A673 (cell line): ENCODE data around the gene SARS2. TPM values are rescaled to one million over a fixed set of nuclear protein-coding genes. Genes with fewer than 3 reads are reported as not detected.

Source experiments
- Bru-seq: library from RNA; stranded (reverse); fragments of 400-500 nt; gene quantifications from one replicate; lab custom pipeline; 2021; lab: Mats Ljungman, UMichigan
- BruChase-seq, 2 experiments: library from RNA; stranded (reverse); fragments of 400-500 nt; gene quantifications; one replicate each; lab custom pipeline; 2021; lab: Mats Ljungman, UMichigan
- BruUV-seq: library from RNA; stranded (reverse); fragments of 400-500 nt; replicated peaks from 2 replicates; lab custom pipeline; 2021; lab: Mats Ljungman, UMichigan
- CTCF ChIA-PET: fragments of 300-600 bp; sonication (Branson Sonifier 250); formaldehyde crosslinking; loops from one replicate; lab custom pipeline; 2022; ENCODE audit warnings: antibody characterized with exemption; lab: Charles Lee
- POLR2A ChIA-PET: fragments of 300-600 bp; sonication (Branson Sonifier 250); formaldehyde crosslinking; loops from one replicate; lab custom pipeline; 2022; ENCODE audit warnings: antibody characterized with exemption; ENCODE audit not compliant: low non-redundant PET; lab: Charles Lee
- DNase-seq: peaks from one replicate; pipeline ENCODE4 v3.0.0-alpha.2; 2015; ENCODE audit warnings: low spot score
- H3K27ac ChIP-seq: fragments of 200-600 bp; sonication (generic); 2 replicates; pipeline ENCODE4 v1.5.1; 2016; ENCODE audit warnings: mixed run types, low read depth, mild to moderate bottlenecking, mixed read lengths, antibody characterized with exemption, low read length; ENCODE audit not compliant: poor library complexity, severe bottlenecking
- H3K27me3 ChIP-seq: fragments of 200-600 bp; sonication (generic); replicated peaks from 2 replicates; pipeline ENCODE4 v1.6.1; 2017; ENCODE audit warnings: mixed run types, low read depth, mild to moderate bottlenecking, mixed read lengths, antibody characterized with exemption, low read length; ENCODE audit not compliant: insufficient read depth, poor library complexity
- H3K36me3 ChIP-seq: fragments of 200-600 bp; sonication (generic); 2 replicates; pipeline ENCODE4 v1.6.1; 2016; ENCODE audit warnings: mixed run types, mild to moderate bottlenecking, mixed read lengths, antibody characterized with exemption, low read length; ENCODE audit not compliant: insufficient read depth, poor library complexity, severe bottlenecking
- H3K4me1 ChIP-seq: fragments of 200-600 bp; sonication (generic); 2 replicates; pipeline ENCODE4 v1.6.1; 2017; ENCODE audit warnings: mixed run types, mild to moderate bottlenecking, mixed read lengths, antibody characterized with exemption, low read length; ENCODE audit not compliant: insufficient read depth, poor library complexity, severe bottlenecking
- H3K4me3 ChIP-seq: fragments of 200-600 bp; sonication (generic); 2 replicates; pipeline ENCODE4 v1.5.1; 2016; ENCODE audit warnings: low read depth, mixed run types, mild to moderate bottlenecking, mixed read lengths, low read length; ENCODE audit not compliant: poor library complexity, severe bottlenecking
- H3K9me3 ChIP-seq: fragments of 200-600 bp; sonication (generic); 2 replicates; pipeline ENCODE4 v1.6.1; 2016; ENCODE audit warnings: mixed run types, low read depth, mild to moderate bottlenecking, mixed read lengths, antibody characterized with exemption, low read length; ENCODE audit not compliant: poor library complexity, severe bottlenecking
- EZH2 ChIP-seq: fragments of 200-600 bp; sonication (generic); IDR thresholded peaks from 2 replicates; pipeline ENCODE4 v1.6.1; 2017; ENCODE audit warnings: borderline replicate concordance, low read depth, mild to moderate bottlenecking, mixed read lengths, antibody characterized with exemption, low read length; ENCODE audit not compliant: poor library complexity, severe bottlenecking
- intact Hi-C: fragments of 100-400 bp; cut with micrococcal nuclease; formaldehyde crosslinking; loops from one replicate; pipeline ENCODE4 v1.10.0; 2022; ENCODE audit not compliant: unreplicated experiment
- long read RNA-seq: library from polyadenylated mRNA; stranded (forward); transcript quantifications from one replicate; pipeline ENCODE4 v2.0.0, GENCODE V29; 2022
- total RNA-seq: library from RNA; stranded (reverse); gene quantifications from 2 replicates; pipeline ENCODE4 v1.2.3, GENCODE V29; 2021
- TF ChIP-seq, protein P1 (sequence below): fragments of 300-800, 200-600 bp; sonication (generic); conservative IDR thresholded peaks from 2 replicates; pipeline ENCODE4 v1.5.1; 2017; ENCODE audit warnings: low read depth, mild to moderate bottlenecking, antibody characterized with exemption, low read length, moderate library complexity, mixed read lengths

SARS2 gene, protein sequence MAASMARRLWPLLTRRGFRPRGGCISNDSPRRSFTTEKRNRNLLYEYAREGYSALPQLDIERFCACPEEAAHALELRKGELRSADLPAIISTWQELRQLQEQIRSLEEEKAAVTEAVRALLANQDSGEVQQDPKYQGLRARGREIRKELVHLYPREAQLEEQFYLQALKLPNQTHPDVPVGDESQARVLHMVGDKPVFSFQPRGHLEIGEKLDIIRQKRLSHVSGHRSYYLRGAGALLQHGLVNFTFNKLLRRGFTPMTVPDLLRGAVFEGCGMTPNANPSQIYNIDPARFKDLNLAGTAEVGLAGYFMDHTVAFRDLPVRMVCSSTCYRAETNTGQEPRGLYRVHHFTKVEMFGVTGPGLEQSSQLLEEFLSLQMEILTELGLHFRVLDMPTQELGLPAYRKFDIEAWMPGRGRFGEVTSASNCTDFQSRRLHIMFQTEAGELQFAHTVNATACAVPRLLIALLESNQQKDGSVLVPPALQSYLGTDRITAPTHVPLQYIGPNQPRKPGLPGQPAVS
- 56.3 and 58.6 TPM in 2 replicates for total RNA-seq
- percentile 81 among the genes with signal in this experiment for Bru-seq, nascent RNA
- BruChase-seq, experiment 1, labeled RNA remaining after a 2-hour chase = percentile 89 among the genes with signal in this experiment
- percentile 91 among the genes with signal in this experiment for BruChase-seq, experiment 2, labeled RNA remaining after a 6-hour chase
- long read RNA-seq, transcript SARS2-201 (16 exons, 2,057 nt) = major isoform, 46 of 72 reads
- long read RNA-seq, partial matches to known transcripts = 5 of 72 reads
- long read RNA-seq, other reads (novel, unspliced or antisense) = 19 of 72 reads

- POLR2A ChIA-PET = interaction anchor here (0.5 to 1.0 kb wide), 3 partner anchors 19 to 630 kb away, joined by 3 to 6 read pairs (median 4); partner anchors contain the start of gene NFKBIB
- peak within 1 kb of the TSS; percentile 96 for H3K27ac ChIP-seq
- peaks cover 13% of the 10 kb centered on the region for H3K4me1 ChIP-seq
- no peak for TF ChIP-seq EZH2
- TF ChIP-seq, protein P1, sequence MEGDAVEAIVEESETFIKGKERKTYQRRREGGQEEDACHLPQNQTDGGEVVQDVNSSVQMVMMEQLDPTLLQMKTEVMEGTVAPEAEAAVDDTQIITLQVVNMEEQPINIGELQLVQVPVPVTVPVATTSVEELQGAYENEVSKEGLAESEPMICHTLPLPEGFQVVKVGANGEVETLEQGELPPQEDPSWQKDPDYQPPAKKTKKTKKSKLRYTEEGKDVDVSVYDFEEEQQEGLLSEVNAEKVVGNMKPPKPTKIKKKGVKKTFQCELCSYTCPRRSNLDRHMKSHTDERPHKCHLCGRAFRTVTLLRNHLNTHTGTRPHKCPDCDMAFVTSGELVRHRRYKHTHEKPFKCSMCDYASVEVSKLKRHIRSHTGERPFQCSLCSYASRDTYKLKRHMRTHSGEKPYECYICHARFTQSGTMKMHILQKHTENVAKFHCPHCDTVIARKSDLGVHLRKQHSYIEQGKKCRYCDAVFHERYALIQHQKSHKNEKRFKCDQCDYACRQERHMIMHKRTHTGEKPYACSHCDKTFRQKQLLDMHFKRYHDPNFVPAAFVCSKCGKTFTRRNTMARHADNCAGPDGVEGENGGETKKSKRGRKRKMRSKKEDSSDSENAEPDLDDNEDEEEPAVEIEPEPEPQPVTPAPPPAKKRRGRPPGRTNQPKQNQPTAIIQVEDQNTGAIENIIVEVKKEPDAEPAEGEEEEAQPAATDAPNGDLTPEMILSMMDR = peak; percentile 100
- peaks cover 4% of the 10 kb centered on the region for H3K9me3 ChIP-seq
- H3K36me3 ChIP-seq = peaks cover 37% of the 10 kb centered on the region
- peak within 1 kb of the TSS; percentile 69 for H3K4me3 ChIP-seq
- intact Hi-C loops = loop anchor here (2.0 to 10.0 kb wide), 5 partner anchors 79 to 527 kb away; partner anchors contain the start of gene FAM98C
- H3K27me3 ChIP-seq = no peaks in the 10 kb centered on the region
- DNase-seq = peak; percentile 96
- CTCF ChIA-PET = interaction anchor here (0.6 to 1.4 kb wide), 5 partner anchors 24 to 108 kb away, joined by 3 to 9 read pairs (median 4); partner anchors contain the start of genes NFKBIB and SIRT2
- no TSS peak for BruUV-seq
Observed at GRCh38 chr19:38929929-38930775, at the start of gene SARS2. Gene SARS2, minus strand, starts transcription at chr19:38930763. Its CDS starts 27 bp downstream, at chr19:38930736.

GRCh38 chr19:38979812-38980211, 49.2 kb upstream of the SARS2 start:
- TF ChIP-seq EZH2 = no peak
- TF ChIP-seq, protein P1 = no peak
- peaks cover 8% of the 10 kb centered on the region for H3K4me1 ChIP-seq
- ChIA-PET POLR2A (no interaction called here), CTCF (no interaction called here)
- intact Hi-C loops = loop anchor here (10.0 kb wide), 1 partner anchor 135 kb away; no protein-coding TSS in a partner anchor
- no peak overlapping the region for H3K4me3 ChIP-seq
- no peak for DNase-seq
- H3K27ac ChIP-seq = no peak overlapping the region
- no TSS peak for BruUV-seq
- no peaks in the 10 kb centered on the region for H3K36me3 ChIP-seq
- H3K27me3 ChIP-seq = no peaks in the 10 kb centered on the region
- no peaks in the 10 kb centered on the region for H3K9me3 ChIP-seq

- H3K9me3 ChIP-seq = no peaks in the 10 kb centered on the region
- H3K4me1 ChIP-seq = peaks cover 14% of the 10 kb centered on the region
- CTCF ChIA-PET = no interaction called here
- no peaks in the 10 kb centered on the region for H3K36me3 ChIP-seq
- H3K4me3 ChIP-seq = no peak overlapping the region
- no peaks in the 10 kb centered on the region for H3K27me3 ChIP-seq
- intact Hi-C loops = loop anchor here (10.0 kb wide), 1 partner anchor 136 kb away; no protein-coding TSS in a partner anchor
- TF ChIP-seq EZH2 = no peak
- TF ChIP-seq, protein P1 = no peak
- POLR2A ChIA-PET = no interaction called here
- BruUV-seq = no TSS peak
- no peak for DNase-seq
- no peak overlapping the region for H3K27ac ChIP-seq
Observed at GRCh38 chr19:38978326-38978689, 47.7 kb upstream of the SARS2 start.
